22Rv1 (cell line): ENCODE measurements around the gene RNF5.
A peak's percentile ranks its signal among the peaks of the same experiment; 100 is the strongest.
"Not testable (repeated sequence)": the region's sequence is repeated elsewhere in the genome, so short reads cannot be mapped to it uniquely, and the experiment has no call there.

ENCODE experiments used
- H3K27ac ChIP-seq: fragments of 450-650 bp; 2 replicates; pipeline ENCODE4 v1.5.1; 2017
- ZFX ChIP-seq: fragments of 450-650 bp; IDR thresholded peaks from 2 replicates; pipeline ENCODE4 v1.6.1; 2017; ENCODE audit warnings: antibody characterized with exemption, borderline replicate concordance
- TF ChIP-seq, protein P1 (sequence below): fragments of 450-650 bp; IDR thresholded peaks from 2 replicates; pipeline ENCODE4 v1.5.1; 2017; ENCODE audit warnings: mild to moderate bottlenecking

The RNF5 gene

DNA sequence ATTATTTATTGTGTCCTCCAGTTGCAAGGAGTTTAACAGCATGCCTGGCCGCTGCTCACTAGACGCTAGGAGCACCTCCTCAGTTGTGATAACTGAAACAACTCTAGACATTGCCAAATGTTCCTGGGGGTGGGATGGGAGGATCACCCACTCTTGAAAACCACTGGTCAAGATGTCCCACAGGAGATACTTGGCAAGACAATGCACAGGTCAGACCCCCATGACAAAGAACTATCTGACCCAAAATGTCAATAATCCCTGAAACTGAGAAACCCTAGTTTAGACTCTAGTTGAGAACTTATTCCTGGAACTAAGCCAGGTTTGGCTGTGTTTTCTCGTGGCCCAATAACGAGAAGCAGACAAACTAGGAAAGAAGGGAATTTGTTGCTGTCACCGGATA is 38.6 kb upstream of the RNF5 start:
- TF ChIP-seq, protein P1, sequence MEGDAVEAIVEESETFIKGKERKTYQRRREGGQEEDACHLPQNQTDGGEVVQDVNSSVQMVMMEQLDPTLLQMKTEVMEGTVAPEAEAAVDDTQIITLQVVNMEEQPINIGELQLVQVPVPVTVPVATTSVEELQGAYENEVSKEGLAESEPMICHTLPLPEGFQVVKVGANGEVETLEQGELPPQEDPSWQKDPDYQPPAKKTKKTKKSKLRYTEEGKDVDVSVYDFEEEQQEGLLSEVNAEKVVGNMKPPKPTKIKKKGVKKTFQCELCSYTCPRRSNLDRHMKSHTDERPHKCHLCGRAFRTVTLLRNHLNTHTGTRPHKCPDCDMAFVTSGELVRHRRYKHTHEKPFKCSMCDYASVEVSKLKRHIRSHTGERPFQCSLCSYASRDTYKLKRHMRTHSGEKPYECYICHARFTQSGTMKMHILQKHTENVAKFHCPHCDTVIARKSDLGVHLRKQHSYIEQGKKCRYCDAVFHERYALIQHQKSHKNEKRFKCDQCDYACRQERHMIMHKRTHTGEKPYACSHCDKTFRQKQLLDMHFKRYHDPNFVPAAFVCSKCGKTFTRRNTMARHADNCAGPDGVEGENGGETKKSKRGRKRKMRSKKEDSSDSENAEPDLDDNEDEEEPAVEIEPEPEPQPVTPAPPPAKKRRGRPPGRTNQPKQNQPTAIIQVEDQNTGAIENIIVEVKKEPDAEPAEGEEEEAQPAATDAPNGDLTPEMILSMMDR = no peak
- no peak for TF ChIP-seq ZFX
- no peak overlapping the region for H3K27ac ChIP-seq

DNA sequence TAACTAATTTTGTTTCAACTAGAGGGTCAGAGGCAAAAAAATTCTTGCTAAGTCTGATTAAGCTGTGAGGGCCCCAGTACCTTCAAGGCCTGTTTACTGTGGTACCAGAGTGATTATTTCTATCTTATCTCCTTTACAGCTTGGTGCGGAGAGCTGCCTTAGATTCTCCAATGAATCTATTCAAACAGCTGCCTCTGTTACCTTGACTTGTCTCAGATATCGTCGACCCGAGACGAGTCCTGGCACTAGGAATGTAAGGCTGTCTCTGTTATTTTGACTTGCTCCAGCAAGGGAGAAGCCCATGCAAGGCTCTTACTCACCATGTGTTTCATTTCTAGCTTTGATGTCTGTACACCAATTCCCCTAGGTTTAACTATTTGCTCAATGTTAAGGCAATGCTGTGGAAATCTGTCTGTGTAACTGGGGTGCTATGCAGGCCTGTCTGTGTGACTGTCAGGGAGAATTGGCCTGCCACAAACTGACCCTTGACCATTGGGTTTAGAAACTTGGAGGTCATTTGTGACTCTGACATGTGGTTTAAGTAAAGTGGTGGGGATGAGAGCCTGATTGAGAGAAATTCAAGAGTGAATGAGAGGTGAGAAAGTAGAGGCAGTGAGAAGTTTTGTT is 37.7 kb upstream of the RNF5 start:
- no peak overlapping the region for H3K27ac ChIP-seq
- TF ChIP-seq, protein P1 = no peak
- no peak for TF ChIP-seq ZFX

DNA sequence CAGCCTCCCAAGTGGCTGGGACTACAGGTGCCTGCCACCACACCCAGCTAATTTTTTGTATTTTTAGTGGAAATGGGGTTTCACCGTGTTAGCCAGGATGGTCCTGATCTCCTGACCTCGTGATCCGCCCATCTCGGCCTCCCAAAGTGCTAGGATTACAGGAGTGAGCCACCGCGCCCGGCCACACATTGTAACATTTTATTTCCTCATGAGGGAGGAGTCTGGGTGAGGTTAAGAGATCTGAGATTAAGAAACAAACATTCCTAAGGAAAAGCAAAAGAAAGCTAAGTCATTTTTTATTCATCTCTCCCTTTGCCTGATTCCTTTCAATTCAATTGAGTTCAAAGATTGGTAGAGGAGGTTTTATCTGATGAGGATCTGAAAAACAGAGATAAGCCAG is 34.0 kb upstream of the RNF5 start:
- H3K27ac ChIP-seq = not testable (repeated sequence)

DNA sequence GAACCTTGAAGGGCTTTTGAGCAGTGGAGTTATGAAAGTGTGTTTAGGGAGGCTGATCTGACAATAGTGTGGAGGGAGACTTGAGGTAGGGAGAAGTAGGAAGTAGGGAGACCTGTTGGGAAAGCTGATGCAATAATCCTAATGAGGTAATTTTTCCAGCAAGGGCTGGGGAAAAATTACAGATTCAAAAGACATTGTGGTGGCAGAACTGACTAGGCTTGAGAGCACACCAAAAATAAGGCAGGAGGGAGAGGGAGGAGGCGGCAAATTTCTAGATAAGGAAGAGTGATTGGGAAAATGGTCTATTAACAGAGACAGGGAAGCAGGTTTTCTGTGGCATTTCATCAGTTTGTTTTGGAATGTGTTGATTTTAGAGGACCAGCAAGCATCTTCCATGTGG is 31.9 kb upstream of the RNF5 start:
- TF ChIP-seq, protein P1 = no peak
- TF ChIP-seq ZFX = no peak
- H3K27ac ChIP-seq = no peak overlapping the region

DNA sequence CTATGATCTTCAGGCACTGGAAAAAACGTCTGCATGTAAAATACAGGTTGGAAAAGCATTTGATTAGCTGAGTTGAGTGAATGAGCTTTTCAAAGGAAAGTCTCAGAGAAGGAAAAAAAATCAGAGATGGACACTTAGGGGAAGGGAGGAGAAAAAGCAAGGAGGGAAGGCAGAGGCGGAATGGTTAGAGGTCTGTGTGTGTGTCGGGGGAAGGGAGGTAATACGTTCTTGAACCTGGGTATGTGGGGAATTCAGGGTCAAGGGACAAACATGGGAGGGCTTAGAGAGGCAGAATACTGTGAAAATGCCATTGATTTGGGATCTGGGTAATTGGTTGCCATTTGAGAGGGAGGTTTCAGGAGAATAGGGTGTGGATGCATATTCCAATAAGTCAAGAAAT is 31.5 kb upstream of the RNF5 start:
- no peak overlapping the region for H3K27ac ChIP-seq
- TF ChIP-seq, protein P1 = no peak
- TF ChIP-seq ZFX = no peak

DNA sequence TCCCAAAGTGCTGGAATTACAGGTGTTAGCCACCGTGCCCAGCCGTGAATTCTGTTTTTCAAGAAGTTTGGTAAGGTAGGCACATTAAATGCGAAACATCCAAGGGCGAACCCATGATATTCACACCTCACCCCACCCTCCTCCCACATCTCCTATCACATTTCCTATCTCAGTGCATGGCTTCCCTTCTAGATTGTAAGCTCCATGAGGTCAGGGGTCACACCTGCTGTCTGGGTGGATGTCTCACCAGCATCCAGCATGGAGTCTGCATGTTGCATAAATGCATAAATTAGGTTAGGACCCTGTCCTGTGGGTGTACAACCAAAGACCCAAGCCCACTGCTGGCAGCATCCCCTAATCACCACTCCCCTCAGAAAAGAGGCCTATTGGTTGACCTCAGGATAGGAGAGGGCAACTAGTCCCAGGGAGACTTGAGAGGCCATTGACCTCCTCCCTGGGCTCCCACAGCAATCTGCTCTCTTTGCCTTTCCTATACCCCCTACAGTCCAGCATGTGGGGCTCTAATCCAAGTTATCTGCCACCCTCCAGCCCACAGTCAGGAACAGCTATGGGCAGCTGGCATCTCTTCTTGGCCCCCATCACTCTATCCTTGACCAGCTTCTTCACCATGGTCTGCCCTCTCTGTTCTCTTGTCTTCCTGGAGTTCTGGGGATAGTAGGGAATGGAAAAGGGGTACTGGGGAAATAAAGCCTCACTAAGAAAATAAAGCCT is 30.6 kb upstream of the RNF5 start:
- TF ChIP-seq, protein P1 = no peak
- H3K27ac ChIP-seq = no peak overlapping the region

DNA sequence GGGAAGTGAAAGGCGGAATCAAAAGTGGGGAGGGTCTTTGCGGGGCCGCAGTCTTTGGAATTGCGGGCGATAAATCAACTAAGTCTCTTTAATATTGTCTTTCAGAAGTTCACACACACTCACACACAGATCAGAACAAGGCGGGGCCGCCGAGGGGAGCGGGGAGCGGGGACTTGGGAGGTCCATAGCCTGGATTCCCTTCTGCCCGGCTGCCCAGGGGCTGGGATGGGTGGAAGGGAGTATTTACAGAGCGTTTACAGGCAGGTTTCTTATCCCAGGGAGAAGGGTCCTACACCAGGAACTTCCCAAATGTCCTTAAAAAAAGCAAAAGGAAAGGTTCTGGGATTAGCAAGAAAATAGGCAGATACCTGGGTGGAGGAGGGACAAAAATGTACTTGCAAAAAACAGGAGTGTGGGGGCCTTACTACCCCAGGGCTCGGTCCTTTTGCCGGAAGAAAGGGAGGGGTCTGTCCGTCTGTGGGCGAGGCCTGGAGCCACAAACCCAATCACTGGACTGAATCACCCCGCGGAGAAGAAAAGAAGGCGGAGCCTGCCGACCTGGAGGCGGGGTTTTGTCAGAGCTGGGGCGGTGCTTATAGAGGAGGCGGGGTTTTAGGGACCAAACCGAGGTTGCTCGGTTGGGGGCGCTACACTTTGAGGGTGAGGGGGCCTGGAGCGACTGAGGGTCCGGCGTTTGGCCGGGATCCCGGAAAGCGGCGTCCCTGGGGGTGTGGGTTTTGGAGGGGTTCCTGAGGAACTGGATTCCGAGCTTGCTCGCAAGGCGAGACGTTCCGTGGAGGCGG is 29.7 kb upstream of the RNF5 start:
- TF ChIP-seq, protein P1 = peak; percentile 85
- no peak for TF ChIP-seq ZFX
- H3K27ac ChIP-seq = no peak overlapping the region; the same call in 1 of the 2 replicates
